22Rv1 (cell line): ENCODE measurements around the gene CHST8.

ENCODE experiments used
- CTCF ChIP-seq: fragments of 450-650 bp; IDR thresholded peaks from 2 replicates; pipeline ENCODE4 v1.5.1; 2017; ENCODE audit warnings: mild to moderate bottlenecking
- ZFX ChIP-seq: fragments of 450-650 bp; IDR thresholded peaks from 2 replicates; pipeline ENCODE4 v1.6.1; 2017; ENCODE audit warnings: antibody characterized with exemption, borderline replicate concordance

- TF ChIP-seq CTCF (no peak), ZFX (no peak)
Measured at GRCh38 chr19:33736158-33736557, 114.4 kb downstream of the CHST8 start.
